ENCODE data around the gene PPP1R14B.
A peak's percentile ranks its signal among the peaks of the same experiment; 100 is the strongest.

Gene PPP1R14B

GRCh38 chr11:64244966-64245365 lies 1.8 kb downstream of the PPP1R14B start:
- TF ChIP-seq EGR1 (IDR thresholded peaks at IDR 0.05) (no peak), CEBPB (IDR thresholded peaks at IDR 0.05) (no peak), NFIC (IDR thresholded peaks at IDR 0.05) (no peak), EP300 (IDR thresholded peaks at IDR 0.05; ENCODE audit: borderline replicate concordance) (no peak), FOXM1 (IDR thresholded peaks at IDR 0.05; ENCODE audit: borderline replicate concordance, low read depth) (no peak), TEAD4 (IDR thresholded peaks at IDR 0.05) (no peak), MAX (IDR thresholded peaks at IDR 0.05) (no peak), USF1 (IDR thresholded peaks at IDR 0.05) (no peak), ZBTB7A (IDR thresholded peaks at IDR 0.05; ENCODE audit: low read depth) (no peak), CREB1 (IDR thresholded peaks at IDR 0.05; ENCODE audit: low read depth) (no peak), YY1 (IDR thresholded peaks at IDR 0.05; ENCODE audit: low read depth) (no peak), REST (IDR thresholded peaks at IDR 0.05; ENCODE audit: low read depth) (no peak), TAF1 (IDR thresholded peaks at IDR 0.05; ENCODE audit: low read depth) (no peak), RAD21 (IDR thresholded peaks at IDR 0.05; ENCODE audit: low read depth) (no peak), TCF12 (IDR thresholded peaks at IDR 0.05; ENCODE audit: low read depth) (no peak)

GRCh38 chr11:64244107-64244506 lies 2.6 kb downstream of the PPP1R14B start:
- TF ChIP-seq EGR1 (IDR thresholded peaks at IDR 0.05) (no peak), EP300 (IDR thresholded peaks at IDR 0.05; ENCODE audit: borderline replicate concordance) (no peak), TCF12 (IDR thresholded peaks at IDR 0.05; ENCODE audit: low read depth) (no peak), ZBTB7A (IDR thresholded peaks at IDR 0.05; ENCODE audit: low read depth) (no peak), YY1 (IDR thresholded peaks at IDR 0.05; ENCODE audit: low read depth) (no peak), CREB1 (IDR thresholded peaks at IDR 0.05; ENCODE audit: low read depth) (no peak), MAX (IDR thresholded peaks at IDR 0.05) (no peak), FOXM1 (IDR thresholded peaks at IDR 0.05; ENCODE audit: borderline replicate concordance, low read depth) (no peak), REST (IDR thresholded peaks at IDR 0.05; ENCODE audit: low read depth) (no peak), NFIC (IDR thresholded peaks at IDR 0.05) (no peak), TEAD4 (IDR thresholded peaks at IDR 0.05) (no peak), CEBPB (IDR thresholded peaks at IDR 0.05) (no peak), TAF1 (IDR thresholded peaks at IDR 0.05; ENCODE audit: low read depth) (no peak)

- TF ChIP-seq TCF12 (IDR thresholded peaks at IDR 0.05; ENCODE audit: low read depth): no peak
- TF ChIP-seq CEBPB (IDR thresholded peaks at IDR 0.05): no peak
- no peak for TF ChIP-seq YY1 (IDR thresholded peaks at IDR 0.05; ENCODE audit: low read depth)
- TF ChIP-seq TAF1 (IDR thresholded peaks at IDR 0.05; ENCODE audit: low read depth): no peak
- TF ChIP-seq ZBTB7A (IDR thresholded peaks at IDR 0.05; ENCODE audit: low read depth): no peak
- TF ChIP-seq EP300 (IDR thresholded peaks at IDR 0.05; ENCODE audit: borderline replicate concordance): no peak
- no peak for TF ChIP-seq EGR1 (IDR thresholded peaks at IDR 0.05)
- no peak for TF ChIP-seq RAD21 (IDR thresholded peaks at IDR 0.05; ENCODE audit: low read depth)
Measured at GRCh38 chr11:64243236-64243854, 3.4 kb downstream of the PPP1R14B start.

- TF ChIP-seq TAF1 (IDR thresholded peaks at IDR 0.05; ENCODE audit: low read depth): peak; percentile 65
- no peak for TF ChIP-seq CREB1 (IDR thresholded peaks at IDR 0.05; ENCODE audit: low read depth)
- TF ChIP-seq TCF12 (IDR thresholded peaks at IDR 0.05; ENCODE audit: low read depth): no peak
- no peak for TF ChIP-seq REST (IDR thresholded peaks at IDR 0.05; ENCODE audit: low read depth)
- TF ChIP-seq NFIC (IDR thresholded peaks at IDR 0.05): no peak
- TF ChIP-seq ZBTB7A (IDR thresholded peaks at IDR 0.05; ENCODE audit: low read depth): peak; percentile 29; the same call in 1 of the 2 replicates
- peak; percentile 53 for TF ChIP-seq EGR1 (IDR thresholded peaks at IDR 0.05)
- TF ChIP-seq TEAD4 (IDR thresholded peaks at IDR 0.05): no peak
- no peak for TF ChIP-seq CEBPB (IDR thresholded peaks at IDR 0.05)
- no peak for TF ChIP-seq EP300 (IDR thresholded peaks at IDR 0.05; ENCODE audit: borderline replicate concordance)
- TF ChIP-seq YY1 (IDR thresholded peaks at IDR 0.05; ENCODE audit: low read depth): peak; percentile 81
Measured at GRCh38 chr11:64241491-64242374, 5.0 kb downstream of the PPP1R14B start.

Data from Ishikawa (cell line).